Pulmonary artery endothelial cell (primary cell): ENCODE data around the gene GNAT1. TPM values are rescaled to one million over a fixed set of nuclear protein-coding genes. Genes with fewer than 3 reads are reported as not detected.
A peak's percentile ranks its signal among the peaks of the same experiment; 100 is the strongest.

Experiments used
- DNase-seq: peaks from one replicate; pipeline ENCODE4 v3.0.0-alpha.2; 2011; ENCODE audit warnings: low read depth, low spot score
- total RNA-seq: library from RNA; depleted of rRNA; stranded (reverse); fragments of >200 nt; gene quantifications from 2 replicates; pipeline ENCODE4 v1.2.3, GENCODE V29; 2014

GNAT1 gene
- total RNA-seq, 1 donor from 2014 or later, result under 0.01 TPM

DNA sequence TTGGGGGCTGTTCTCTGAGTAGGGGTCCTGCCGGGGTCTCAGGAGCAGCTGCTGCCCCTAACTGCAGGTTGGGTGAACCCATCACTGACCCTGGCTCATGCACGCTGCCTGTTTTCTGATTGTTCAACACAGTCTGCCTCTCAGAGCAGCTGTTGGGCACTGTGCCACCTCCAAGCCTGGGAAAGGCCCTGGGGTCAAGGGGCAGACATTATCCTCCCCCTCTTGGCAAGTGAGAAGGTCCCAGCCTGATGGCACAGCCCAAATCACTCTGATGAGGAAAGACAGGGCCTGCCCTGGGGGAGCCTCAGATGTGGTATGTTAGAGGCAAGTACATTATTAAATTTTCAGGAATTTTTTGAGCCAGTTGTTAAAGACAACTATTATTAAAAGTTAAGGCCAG lies 14.1 kb upstream of the GNAT1 start:
- DNase-seq, result no peak

DNA sequence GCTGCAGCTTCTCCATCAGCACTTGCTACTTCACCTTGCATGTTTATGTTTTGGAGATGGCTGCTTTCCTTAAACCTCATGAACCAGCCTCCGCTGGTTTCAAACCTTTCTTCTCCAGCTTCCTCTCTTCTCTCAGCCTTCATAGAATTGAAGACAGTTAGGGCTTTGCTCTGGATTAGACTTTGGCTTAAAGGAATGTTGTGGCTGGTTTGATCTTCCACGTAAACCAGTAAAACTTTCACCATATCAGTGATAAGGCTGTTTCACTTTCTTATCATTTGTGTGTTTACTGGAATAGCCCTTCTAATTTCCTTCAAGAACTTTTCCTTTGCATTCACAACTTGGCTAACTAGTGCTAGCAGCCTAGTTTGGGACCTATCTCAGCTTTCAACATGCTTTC lies 11.7 kb upstream of the GNAT1 start:
- no peak for DNase-seq

DNA sequence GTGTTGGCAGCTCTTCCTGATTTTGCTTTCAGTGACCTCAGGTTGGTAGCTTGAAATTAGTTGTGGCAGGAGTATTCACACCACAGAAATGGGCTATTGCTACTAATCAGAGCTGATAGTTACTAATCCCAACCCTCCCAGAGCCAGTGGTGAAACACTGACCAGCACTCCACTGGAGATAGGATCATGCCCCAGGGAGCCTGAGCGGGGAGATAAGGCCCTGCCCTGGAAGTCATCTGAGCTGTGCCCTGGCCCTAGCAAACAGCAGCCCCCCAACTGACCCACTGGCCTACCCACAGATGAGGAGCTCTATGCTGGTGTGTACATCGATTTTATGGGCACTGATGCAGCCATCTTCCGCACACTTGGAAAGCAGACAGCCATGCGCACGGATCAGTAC lies 9.4 kb upstream of the GNAT1 start:
- no peak for DNase-seq

DNA sequence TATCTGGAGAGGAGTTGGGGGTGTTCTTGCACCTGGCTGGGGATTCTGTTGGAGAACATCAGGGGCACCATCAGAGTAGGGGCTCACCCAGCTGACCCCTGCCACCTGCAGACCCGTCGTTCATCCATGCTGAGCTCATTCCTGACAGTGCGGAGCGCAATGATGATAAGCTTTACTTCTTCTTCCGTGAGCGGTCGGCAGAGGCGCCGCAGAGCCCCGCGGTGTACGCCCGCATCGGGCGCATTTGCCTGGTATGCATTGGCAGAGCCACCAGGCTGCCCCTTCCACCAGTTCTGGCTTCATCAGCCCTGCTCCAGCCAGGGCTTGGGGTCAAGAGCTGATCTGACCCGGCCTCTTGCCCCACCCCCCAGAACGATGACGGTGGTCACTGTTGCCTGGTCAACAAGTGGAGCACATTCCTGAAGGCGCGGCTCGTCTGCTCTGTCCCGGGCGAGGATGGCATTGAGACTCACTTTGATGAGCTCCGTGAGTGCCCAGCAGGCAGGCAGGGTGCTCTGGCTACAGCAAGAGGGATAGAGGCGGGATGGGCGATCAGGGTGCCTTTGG lies 8.8 kb upstream of the GNAT1 start:
- no peak for DNase-seq

GRCh38 chr3:50183755-50184154 lies 7.7 kb upstream of the GNAT1 start:
- DNase-seq, result no peak

- no peak for DNase-seq
These were observed 7.0 kb upstream of the GNAT1 start for GRCh38 chr3:50184242-50184978.

DNA sequence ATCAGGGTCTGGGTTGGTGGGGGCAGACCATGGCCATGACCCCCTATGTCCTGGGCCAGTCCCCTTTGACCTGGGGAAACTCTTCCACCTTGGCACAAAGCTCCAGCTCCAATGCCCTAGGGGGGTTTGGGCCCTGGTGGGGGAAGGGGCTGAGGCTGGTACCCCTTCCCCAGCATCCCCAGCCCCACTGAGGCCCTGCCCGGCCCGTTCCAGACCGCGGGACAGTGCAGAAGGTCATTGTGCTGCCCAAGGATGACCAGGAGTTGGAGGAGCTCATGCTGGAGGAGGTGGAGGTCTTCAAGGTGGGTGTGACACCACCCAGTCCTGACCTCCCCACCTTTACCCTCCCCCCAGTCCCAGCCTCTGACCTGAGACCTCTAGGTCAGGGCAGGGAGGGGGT lies 6.2 kb upstream of the GNAT1 start:
- DNase-seq, result no peak

DNA sequence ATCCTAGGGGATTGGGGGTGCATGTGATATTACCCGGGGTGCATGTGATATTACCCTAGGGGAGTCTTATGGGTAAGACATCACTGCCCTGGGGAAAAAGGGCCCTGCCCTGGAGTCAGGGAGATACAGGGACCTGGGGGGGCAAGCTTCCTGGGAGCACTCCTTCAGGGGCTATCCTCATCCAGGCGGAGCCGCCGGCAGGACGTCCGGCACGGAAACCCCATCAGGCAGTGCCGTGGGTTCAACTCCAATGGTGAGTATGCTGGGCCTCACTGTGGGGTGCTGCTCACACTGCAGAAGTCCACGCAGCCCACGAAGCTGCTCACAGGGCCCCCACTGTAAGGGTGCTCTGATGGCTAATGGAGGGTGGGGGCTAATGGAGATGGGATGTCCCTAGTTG lies 5.3 kb upstream of the GNAT1 start:
- DNase-seq, result no peak

GRCh38 chr3:50187750-50188149 lies 3.7 kb upstream of the GNAT1 start:
- no peak for DNase-seq

- peak; percentile 57 for DNase-seq
These were observed 2.1 kb upstream of the GNAT1 start for GRCh38 chr3:50189274-50189673.

DNA sequence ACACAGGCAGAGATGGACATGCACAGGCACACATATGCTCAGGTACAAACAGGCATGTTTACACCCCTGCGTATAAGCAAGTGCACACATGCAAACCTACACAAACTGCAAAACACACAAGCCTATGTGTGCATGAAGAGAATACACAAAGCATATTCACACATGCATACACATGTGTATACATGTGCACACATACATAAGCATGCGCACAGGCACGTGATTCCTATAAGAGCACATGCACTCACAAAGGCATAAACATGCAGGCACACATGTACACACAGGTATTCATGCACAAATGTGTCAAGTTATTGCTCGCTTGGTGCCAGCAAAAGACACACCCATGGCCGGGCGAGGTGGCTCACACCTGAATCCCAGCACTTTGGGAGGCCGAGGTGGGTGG lies 1.4 kb upstream of the GNAT1 start:
- no peak for DNase-seq

GRCh38 chr3:50192124-50192523 lies 714 bp downstream of the GNAT1 start:
- no peak for DNase-seq

GRCh38 chr3:50192689-50193141 lies 1.3 kb downstream of the GNAT1 start:
- no peak for DNase-seq

DNA sequence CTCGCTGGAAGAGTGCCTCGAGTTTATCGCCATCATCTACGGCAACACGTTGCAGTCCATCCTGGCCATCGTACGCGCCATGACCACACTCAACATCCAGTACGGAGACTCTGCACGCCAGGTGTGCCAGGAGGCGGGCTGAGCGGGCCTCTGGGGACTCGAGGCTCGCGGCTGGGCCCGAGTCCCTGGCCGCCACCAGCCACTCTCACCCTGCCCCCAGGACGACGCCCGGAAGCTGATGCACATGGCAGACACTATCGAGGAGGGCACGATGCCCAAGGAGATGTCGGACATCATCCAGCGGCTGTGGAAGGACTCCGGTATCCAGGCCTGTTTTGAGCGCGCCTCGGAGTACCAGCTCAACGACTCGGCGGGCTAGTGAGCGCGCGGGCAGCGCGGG lies 1.9 kb downstream of the GNAT1 start:
- no peak for DNase-seq

GRCh38 chr3:50193746-50194127 lies 2.3 kb downstream of the GNAT1 start:
- DNase-seq, result no peak

DNA sequence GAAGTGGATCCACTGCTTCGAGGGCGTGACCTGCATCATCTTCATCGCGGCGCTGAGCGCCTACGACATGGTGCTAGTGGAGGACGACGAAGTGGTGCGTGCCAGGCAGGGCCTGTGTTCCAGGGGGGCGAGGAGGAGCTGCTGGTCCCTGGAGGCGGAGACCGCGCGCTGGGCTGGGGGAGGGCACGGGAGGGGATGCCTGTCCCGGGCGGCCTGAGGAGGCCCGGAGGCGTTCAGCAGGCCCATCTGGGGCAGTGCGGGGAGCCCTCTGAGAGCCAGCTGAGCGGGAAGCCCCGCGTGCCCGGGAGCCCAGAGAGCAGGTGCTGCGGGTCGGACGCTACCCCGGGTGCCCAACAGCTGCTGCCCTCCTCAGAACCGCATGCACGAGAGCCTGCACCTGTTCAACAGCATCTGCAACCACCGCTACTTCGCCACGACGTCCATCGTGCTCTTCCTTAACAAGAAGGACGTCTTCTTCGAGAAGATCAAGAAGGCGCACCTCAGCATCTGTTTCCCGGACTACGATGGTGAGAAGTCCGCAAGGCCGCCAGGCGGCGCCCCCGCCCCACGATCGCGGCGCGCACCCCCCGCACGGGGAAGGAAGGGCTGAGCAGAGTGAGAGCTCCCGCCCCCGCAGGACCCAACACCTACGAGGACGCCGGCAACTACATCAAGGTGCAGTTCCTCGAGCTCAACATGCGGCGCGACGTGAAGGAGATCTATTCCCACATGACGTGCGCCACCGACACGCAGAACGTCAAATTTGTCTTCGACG lies 2.9 kb downstream of the GNAT1 start:
- DNase-seq, result no peak

DNA sequence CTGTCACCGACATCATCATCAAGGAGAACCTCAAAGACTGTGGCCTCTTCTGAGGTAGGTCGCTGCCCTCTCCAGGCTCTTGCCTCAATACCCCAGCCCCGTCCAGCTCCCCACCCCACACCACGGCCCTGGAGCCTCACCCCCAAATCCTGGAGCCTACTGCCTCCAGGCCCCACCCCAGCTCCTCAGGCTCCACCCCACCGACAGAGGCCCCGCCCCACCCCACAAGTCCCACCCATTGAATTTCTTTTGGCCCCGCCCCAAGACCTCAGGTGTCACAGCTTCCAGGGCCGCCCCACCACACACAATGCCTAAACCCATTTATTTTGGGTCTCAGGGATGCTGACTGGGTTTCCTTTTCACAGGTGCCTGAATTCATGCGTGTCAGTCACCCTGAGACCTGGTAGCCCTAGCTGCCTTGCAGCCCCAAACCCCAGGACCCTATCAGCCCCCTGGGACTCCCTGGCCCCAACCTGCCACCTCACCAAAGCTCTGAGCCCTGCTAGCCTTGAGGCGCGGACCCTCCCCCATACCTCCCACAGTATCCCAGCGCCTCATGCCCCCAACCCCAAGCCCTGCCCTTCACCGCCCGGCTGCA lies 3.6 kb downstream of the GNAT1 start:
- DNase-seq, result no peak

GRCh38 chr3:50195501-50196252 lies 4.3 kb downstream of the GNAT1 start:
- no peak for DNase-seq

DNA sequence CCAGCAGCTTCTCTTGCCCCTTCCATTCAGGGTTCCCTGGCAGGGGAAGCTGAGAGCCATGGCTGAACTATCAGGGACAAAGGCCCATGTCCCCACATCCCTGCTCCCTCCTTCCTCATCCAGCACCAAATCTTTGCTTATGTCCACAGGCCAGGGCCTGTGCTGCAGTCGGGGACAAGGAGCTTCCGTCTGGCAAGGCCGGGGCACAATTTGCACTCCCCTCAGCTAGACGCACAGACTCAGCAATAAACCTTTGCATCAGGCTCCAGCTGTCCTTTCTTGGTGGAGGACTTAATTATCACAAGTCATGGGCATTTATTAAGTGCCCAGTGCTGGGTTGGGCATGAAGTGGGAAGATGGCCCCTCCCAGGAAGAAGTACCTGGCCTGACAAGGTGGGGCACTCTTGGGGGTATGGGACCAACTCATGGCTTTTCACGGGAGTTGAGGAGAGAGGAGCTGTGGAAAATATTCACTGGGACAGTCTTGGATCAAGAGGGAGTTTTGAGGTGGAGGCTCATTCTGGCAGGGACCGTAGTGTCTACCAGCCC lies 4.9 kb downstream of the GNAT1 start:
- no peak for DNase-seq

- DNase-seq, result no peak
These were observed 10.3 kb downstream of the GNAT1 start for GRCh38 chr3:50201573-50202315.
